GDM1 (cell line): Measurements from ENCODE around the gene SARNP.
A peak's percentile ranks its signal among the peaks of the same experiment; 100 is the strongest.

Experiments
- DNase-seq: peaks from one replicate; lab custom pipeline; 2025; lab: John Stamatoyannopoulos, UW

The SARNP gene

DNA sequence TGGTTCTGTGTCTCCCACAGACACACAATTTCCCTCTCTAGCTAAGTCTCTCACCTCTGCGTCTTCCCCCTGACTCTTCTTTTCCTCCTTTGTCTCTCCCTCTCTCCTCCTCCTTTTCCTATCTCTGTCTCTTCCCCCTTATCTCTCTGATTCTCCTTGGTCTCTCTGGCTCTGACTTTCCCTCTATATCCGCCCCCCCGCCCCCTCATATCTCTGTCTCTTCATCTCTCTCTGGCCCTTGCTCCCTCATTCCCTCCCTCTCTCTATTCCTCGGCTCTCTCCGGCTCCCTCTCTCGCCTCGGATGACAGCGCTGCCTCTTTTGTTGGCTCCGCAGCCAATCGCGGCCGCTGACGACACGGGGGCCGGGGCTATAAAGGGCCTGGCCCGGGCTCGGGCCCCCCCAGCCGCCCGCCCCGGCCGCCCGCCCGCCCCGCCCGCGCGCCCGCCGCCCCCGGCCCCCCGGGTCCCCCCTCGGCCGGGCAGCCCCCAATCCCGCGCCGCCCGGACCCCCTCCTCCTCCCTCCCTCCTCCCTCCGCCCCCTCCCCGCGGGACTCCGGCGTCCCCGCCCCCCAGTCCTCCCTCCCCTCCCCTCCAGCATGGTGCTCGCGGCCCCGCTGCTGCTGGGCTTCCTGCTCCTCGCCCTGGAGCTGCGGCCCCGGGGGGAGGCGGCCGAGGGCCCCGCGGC is 74.7 kb downstream of the SARNP start, which contains the start of gene GDF11:
Gene GDF11, plus strand, starts transcription at position 404 of the 687 bp plus-strand sequence. Its CDS starts 195 bp downstream, at position 599.
- peak; percentile 57 for DNase-seq

DNA sequence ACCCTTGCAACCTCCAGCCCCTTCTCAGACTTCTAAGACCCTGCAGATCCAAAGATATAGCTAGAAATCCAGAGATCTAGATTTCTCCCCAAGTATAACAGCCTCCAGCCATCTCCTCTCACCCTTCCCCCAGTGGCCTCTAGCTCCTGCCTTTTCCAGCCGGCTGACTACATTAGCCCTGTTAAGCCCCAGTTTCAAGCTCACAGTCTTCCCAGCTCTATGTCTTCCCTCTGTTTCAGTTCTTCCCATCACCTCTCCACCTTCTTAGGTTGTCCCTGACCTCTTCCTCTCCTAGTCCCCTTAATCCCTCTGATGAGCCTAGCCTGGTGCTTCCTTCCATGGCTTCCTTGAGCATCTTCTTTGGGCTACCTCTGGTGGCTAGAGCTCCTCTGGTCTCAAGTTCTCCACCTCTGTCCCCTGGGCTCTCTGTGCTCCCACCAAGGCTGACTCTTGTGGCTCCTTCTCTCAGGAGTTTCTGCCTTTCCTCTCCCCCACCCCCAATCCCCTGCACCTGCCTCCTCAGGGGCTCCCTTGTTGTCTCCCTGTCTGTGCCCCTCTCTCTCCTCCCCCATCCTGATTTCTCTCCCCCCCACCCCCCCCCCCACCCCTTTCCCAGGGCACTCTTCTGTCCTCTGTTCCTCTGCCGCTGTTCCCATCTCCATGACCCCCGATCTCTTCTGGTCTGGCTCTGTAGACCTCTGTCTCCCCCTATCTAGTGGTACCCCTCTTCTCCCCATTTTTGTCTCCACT is 75.4 kb downstream of the SARNP start:
- DNase-seq, result no peak

DNA sequence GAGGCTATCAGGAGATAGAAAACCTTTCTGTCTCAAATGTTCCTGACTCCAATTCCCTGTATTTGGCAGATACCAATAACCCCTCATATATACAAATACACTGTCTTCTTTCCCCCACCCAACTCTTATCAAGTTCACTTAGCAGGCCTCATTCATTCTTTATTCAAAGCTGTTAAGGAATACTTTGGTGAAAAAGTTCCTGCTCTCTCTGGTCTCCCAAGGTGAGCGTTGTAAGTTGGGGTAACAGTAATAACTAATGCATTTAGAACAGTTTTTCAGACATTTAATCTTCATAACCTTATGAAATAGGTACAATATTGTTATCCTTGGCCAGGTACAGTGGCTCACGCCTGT is 78.5 kb downstream of the SARNP start:
- DNase-seq, result no peak

DNA sequence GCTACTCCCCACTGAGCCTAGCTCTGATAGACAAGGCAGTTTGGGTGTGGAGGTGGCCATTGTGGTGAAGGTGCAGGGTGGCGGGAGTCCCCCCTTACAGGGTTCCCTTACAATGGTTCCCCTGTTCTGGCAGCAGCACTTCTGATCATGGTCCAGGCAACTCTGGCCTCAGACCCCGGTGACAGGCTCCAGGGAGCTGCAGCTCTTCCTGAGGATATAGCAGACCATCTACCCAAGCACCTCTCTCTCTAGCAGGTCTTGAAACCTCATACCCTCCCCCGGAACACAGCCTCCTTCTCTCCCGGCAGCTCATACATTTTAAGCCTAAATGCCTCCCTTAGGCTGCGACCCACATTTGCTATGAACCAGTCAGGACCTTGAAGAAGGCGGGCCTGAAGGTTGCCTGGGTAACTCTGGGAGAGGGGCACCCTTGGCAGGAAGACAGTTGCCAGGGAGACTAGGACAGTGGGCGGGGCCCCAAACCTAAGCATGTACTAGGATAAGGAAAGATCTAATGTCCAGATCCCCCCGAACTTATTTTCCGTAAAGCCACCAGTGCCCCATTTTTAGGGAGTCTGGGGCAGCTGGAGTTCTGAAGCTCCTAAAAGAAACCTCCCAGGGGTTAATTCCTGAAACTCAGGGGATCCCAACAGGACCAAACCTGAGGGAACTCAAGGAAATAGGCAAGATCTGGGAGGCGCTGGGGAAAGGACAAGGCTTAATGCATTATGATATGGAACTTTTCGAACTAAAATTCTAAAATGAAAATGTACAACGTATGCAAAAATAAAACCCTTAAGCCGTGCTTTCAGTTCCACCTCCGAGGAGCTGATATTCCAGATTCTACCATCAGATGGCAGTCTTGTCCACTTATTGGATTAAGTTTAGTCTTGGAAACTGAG is 79.2 kb downstream of the SARNP start:
- peak; percentile 83 for DNase-seq

DNA sequence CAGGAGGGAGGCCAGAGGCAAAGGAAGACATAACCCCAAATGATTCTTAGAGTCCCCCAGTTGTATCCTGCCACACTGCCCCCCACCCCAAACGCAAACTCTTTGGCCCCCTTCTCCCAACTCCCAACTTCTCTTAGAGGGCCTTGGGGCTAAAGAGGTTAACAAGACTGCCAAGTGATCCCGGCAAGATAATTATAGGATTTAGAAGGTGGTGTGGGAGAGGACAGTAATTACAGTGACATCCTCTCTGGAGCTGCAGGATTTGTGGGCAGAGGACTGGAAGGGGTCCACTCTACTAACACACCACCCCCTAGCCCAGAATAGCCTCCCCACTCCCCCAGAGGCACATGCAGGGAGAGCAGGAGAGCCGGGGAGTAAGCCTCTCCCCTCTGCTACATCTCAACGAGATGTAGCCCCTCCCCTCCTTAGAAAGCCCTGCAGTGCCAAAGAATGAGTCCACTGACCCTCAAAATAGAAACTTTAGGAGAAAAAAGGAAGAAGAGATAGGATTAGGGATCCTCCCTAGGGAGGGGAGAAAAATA is 79.9 kb downstream of the SARNP start:
- no peak for DNase-seq

DNA sequence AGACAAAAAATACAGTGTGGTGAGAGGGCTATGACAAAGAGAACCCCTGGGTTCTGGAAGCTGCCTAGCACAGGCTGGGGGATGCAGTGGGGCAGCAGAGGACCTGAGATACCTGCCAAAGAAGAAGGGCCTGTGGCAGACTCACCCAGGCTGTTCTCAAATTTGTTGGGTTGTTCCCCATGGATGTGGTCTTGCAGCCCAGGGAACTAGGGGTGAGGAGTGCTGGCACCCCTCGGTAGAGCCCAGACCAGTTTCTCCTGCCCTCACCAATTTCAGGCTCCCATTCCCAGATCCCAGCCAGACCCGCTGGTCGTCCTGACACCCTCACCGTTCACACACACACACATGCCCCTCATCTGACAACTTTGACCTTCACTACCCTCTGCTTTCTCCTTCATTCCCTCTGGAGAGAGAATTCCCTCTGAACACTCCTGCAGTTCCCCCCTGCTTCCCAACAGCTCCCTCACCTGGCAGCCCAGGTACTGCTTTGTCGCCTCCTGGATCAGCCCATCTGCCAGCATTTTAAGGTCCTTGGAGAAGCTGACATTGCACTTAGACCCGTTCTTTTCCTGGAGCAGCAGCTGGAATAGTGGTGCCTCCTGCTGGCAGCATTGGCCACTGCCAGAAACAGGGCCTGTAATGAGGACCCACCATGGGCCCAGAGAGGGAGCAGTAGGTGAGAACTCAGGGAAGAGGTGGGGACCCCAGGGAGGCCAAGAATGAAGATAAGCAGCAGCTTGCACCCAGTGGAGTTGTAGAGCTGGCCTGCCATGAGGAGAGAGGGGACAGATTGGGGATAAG is 80.5 kb downstream of the SARNP start:
- DNase-seq, result peak; percentile 47

DNA sequence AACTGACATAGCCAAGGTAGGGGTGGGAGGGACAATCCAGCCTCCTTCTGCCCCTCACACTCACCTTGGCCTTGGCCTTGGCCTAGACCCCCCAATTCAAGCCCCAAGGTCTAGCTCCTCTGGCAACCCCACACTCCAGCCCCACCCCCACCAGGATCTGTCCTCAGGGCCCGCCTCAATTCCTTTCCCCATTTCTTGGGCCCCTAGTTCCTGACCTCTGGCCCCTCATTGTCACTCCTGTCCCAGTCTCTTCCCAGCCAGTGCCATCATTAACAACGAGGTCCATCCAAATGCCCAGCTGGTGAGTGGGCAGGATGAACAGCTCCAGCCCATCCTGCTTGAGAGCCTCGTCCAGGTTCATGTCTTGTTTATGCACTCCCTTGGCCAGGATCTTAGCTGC is 81.4 kb downstream of the SARNP start:
- DNase-seq, result no peak

DNA sequence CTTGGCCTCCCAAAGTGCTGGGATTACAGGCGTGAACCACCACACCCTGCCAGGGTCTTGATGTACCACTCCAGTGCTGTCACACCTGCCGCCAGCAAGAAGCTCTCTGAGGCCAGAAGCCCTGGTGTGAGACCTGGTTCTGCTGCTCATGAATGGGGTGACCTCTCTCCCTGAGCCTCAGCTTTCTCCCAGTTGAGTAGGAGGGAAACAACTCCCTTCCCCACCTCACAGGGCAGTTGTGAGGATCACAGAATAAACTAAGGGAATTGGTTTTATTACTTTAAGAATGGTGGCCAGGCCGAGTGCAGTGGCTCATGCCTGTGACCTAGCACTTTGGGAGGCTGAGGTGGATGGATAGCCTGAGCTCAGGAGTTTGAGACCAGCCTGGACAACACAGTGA is 82.9 kb downstream of the SARNP start:
- DNase-seq, result no peak

DNA sequence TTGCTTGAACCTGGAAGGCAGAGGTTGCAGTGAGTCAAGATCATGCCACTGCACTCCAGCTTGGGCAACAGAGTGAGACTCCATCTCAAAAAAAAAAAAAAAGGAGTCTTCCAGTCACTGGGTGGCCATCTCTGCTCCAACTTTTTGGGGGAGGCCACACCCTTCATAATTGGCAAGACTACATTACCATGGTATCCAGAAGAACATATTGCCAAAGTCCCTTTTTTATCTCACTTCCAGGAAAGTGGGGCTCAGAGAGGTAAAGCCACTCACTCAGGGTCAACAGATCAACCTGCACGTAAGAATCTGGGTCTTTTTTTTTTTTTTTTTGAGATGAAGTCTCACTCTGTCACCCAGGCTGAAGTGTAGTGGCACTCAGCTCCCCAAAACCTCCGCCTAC is 83.7 kb downstream of the SARNP start:
- no peak for DNase-seq

DNA sequence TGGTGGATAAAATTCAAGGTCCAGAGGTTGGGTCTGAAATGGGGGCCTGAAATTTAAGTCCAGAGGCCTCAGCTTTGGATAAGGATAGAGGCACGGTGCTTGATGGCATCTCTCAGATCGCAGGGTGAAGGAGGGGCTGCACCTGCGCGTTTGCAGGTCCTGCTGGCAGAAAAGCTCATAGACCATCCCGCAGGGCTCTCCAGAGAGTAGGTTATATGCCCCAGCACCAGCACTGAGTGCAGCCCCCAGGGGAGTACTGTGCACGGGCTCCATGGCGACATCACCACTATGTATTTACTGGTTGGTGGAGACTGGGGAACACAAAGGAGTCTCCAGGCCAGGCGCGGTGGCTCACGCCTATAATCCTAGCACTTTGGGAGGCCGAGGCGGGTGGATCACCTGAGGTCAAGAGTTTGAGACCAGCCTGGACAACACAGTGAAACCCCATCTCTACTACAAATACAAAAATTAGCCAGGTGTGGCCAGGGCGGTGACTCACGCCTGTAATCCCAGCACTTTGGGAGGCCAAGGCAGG is 84.4 kb downstream of the SARNP start:
- DNase-seq, result no peak

DNA sequence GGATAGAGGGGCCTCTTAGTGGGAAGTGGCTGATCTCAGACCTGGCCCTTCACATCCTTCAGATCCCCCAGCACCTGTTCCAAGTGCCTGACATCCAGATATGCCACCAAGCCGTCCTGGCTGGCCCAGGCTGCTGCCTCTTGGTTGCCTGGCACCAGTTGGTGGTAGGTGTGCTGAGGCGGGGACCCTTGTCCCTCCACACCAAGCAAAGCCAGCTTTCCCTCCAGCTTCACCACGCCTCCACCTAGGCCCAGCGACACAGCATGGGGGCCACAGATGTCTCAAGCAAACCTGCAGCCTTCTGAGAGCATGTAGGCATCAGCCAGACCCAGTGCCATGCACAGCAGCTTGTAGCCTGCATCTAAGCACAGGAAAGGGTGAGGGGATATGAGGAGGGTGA is 85.2 kb downstream of the SARNP start:
- DNase-seq, result no peak

DNA sequence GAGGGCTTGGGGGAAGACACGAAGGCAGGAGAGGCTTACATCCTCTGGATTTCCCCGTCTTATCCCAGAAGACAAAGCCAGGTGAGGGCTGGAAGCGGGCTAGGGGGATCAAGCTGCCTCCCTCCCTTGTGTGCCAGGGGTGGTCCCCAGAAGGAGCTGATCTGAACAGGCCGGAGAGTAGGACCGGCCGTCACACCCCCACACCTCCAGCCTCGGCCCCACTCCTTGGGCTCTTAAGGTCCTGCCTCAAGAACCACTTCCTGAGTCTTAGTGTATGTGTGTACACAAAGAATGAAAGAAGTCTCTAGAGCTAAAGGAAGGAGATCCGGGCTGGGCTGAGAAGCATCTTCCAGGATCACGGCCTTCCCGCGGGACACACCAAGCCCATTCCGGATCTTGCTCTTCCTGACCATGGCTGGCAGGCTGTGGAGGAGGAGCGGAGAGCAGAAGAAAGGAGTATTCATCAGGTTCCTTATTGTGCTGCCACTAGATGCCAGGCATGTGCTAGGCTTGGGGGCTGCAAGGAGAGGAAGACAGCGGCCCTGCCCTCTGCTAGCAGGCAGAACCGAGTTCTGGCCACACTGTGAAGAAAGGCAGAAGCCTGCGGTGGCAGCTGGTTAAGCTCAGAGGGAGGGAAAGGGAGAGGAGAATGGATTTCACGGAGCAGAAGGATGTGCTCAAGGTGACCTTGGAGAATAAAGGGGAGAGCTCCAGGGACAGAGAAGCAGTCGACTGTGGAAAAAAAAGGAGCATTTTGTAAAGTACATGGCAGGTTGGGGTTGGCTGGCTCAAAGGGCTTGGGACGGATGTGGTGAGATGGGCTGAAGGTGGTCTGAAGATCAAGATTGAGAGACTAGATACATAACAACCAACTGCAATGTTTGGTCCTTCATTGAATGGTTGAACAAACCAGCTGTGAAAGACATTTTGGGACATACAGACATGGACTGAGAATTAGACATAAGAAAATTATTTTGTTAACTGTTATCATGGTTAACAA is 87.4 kb downstream of the SARNP start:
- DNase-seq, result peak; percentile 62

DNA sequence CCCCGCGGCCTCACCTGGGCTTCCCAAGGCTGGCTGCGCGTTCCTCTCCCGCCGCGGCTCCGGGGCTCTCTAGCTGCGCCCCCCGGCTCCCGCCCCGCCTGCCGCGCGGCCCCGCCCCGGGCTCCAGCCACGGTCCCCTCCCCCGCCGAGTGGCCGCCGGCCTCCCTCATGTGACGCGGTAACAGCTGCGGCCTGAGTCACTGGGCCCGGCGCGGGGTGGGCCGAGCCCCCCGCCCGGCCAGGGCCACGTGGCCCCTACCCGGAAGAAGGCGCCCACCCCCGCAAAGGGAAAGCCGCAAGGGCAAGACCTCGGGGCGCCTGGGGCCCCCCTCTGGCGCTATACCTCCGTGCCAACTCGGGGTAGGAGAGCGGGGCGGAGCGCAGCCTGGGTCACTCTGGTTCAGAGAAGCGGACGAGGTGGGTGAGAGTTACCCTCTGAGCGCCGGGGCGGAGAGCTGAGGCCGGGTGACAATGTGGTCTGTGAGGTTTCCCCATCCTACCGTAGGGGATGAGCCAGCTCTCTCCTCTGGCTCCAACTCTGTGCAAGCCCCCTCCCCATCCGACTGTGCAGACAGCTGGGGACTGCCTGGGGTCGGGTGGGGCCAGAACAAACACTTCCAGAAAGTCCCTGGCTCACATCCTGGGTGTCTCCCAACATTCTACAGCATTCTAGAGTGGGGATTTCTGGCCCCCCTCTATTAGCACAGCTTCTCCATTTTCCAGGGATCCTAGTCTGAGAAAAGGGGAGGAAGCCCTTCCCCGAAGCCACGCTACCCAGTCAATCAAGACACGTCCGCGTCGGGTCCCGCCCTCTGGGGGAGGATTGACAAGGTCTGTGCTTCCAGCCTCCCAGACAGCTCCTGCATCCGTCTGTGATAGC is 88.3 kb downstream of the SARNP start, which contains the start of gene CD63:
Gene CD63, minus strand, starts transcription at position 71 of the 880 bp plus-strand sequence. CDS start 668 bp downstream, outside the sequence.
- peak; percentile 75 for DNase-seq

DNA sequence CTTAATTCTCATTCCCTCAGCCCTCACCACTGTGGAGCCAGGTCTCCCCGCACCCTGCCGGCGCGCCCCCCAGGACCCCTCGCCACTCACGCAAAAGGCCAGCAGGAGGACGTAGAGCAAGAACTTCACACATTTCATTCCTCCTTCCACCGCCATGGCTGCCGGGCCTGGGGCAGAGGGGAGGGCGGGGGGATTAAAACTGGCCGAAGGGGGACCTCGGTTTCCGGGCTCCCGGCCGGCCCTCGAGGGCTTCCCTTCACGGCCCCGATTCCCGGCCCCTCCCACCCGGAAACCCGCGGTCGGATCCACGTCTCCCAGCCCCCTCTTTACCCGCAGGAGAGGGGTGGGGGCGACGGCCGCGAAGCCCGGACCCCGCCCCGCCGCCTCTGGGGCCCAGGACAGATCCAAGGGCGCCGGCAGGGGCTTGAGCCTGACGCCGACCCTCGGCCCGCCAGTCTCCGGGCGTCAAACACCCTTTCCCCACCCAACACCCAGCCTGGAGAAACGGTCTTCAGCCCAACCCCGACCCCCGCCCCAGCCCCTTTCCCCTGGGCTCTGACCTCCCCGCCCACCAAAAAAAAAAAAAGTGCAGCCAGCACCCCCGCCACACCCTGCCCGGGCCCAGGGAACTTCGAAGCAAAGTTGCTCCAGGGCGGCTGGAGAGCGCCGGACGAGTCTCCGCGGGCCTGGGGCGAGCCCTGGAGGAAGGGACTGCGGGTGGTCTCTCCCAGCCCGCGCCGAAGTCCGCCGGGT is 89.2 kb downstream of the SARNP start:
- peak; percentile 54 for DNase-seq

DNA sequence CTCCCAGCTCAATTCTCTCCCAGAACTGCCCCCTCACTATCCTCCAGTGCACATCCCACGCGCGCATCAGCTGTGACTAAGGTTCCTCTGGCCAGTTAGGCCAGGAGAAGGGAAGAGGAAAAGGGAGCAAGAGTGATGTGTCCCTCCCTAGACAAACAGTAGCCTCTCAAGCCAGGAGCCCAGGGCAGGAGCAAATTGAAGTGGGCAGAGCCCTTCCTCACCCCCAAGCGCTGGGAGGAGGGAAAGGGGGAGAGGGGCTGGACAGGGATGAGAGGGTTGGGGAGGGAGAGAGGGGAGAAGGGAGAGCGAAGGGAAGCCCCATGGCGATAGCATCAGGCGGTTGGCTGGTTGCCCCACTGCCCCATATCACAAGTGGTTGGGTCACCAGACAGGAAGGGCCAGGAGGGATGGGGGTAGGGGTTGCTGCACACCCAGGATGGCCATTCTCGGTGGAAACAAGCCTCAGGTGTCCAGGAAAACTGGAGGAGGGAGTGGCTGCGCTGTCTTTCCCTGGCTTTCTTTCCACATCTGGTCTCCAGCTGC is 89.8 kb downstream of the SARNP start:
- DNase-seq, result no peak

DNA sequence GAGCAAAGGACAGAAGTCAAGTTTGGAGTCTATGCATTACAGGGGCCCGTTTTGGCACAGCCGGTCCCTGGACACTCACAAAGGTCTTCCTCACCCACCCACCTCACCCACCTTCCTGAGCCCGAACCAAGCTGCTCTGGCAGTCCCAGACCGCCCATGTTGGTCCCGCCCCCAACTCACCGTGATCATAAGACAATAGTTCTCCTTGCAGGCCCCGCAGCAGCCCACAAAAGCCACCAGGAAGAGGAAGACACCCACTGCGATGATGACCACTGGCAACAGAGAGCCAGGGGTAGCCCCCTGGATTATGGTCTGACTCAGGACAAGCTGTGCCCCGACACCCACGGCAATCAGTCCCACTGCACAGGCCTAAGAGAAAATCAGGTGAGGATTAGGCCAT is 90.6 kb downstream of the SARNP start:
- DNase-seq, result no peak

DNA sequence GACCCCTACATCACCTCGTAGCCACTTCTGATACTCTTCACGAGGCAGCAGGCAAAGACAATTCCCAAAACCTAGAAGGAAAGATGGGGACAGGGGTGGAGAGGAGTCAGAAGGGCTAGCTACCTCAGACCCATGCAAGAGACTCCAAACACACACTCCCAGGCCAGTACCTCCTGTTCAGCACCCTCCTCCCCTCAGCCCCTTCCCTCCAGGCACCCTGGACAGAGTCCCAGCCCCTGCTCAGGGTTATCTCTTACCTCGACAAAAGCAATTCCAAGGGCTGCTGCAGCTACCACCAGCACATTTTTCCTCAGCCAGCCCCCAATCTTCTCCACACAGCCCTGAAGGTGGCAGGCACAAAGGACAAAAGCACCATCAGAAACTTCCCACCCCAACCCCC is 92.0 kb downstream of the SARNP start:
- no peak for DNase-seq

DNA sequence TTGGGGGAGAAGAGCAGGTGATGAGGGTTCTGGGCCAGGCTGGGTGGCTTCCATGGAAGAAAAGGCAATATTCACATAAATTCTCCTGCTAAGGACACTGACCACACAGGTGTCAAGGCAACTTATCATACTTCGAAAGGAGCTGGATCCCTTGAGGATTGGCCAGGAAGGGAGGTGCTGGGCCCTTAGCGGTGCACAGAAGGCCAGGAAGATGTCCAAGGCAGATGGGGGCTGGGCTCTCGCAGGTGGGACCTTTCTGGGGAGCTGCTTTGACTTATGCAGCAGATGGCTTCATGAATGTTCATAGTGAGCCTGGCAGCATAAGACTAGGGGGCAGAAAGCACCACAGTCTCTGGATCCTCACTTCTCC is 92.6 kb downstream of the SARNP start:
- DNase-seq, result no peak
